Activated CD4-positive, CD25-positive, alpha-beta regulatory T cell treated with anti-CD3 and anti-CD28 coated beads, Interleukin-2, amount 50 U/mL, for 24 hours (primary cell): Measurements from ENCODE around the gene TMEM208.

Experiments used
- ATAC-seq, 2 donors: fragments of 150-1000 bp; cut with Tn5 transposase; one replicate each; pipeline ENCODE4 v1.10.0; 2021; ENCODE audit warnings: mild to moderate bottlenecking in 1 of 2, moderate library complexity in 1 of 2

The TMEM208 gene

GRCh38 chr16:67209565-67209964, 17.4 kb upstream of the TMEM208 start:
- no peak for ATAC-seq

GRCh38 chr16:67210069-67210937, 16.6 kb upstream of the TMEM208 start:
- ATAC-seq = no peak

- ATAC-seq = no peak
Observed at GRCh38 chr16:67211674-67212073, 15.3 kb upstream of the TMEM208 start.

GRCh38 chr16:67212766-67213165, 14.2 kb upstream of the TMEM208 start:
- no peak for ATAC-seq

GRCh38 chr16:67213197-67214019, 13.5 kb upstream of the TMEM208 start:
- ATAC-seq = no peak

GRCh38 chr16:67215706-67216105, 11.2 kb upstream of the TMEM208 start:
- ATAC-seq = no peak

GRCh38 chr16:67216612-67217490, 10.1 kb upstream of the TMEM208 start:
- ATAC-seq = no peak

GRCh38 chr16:67223992-67224391, 2.9 kb upstream of the TMEM208 start:
- ATAC-seq = no peak

- no peak for ATAC-seq
Observed at GRCh38 chr16:67226295-67226803, 581 bp upstream of the TMEM208 start.

- ATAC-seq = no peak
Observed at GRCh38 chr16:67227567-67227921, 614 bp downstream of the TMEM208 start.

GRCh38 chr16:67228034-67228785, 1.3 kb downstream of the TMEM208 start:
- no peak for ATAC-seq

GRCh38 chr16:67228905-67229304, 2.0 kb downstream of the TMEM208 start:
- ATAC-seq = no peak

GRCh38 chr16:67229906-67230808, 3.2 kb downstream of the TMEM208 start:
- no peak for ATAC-seq

- ATAC-seq = no peak
Observed at GRCh38 chr16:67230809-67231660, 4.1 kb downstream of the TMEM208 start.

GRCh38 chr16:67233596-67233995, 6.7 kb downstream of the TMEM208 start:
- no peak for ATAC-seq

- no peak for ATAC-seq
Observed at GRCh38 chr16:67234180-67234597, 7.3 kb downstream of the TMEM208 start.

- peak in 1 of 2 donors; percentile 15 for ATAC-seq
Observed at GRCh38 chr16:67235816-67236562, 9.1 kb downstream of the TMEM208 start.

- ATAC-seq = peak; percentile 65 to 69
Observed at GRCh38 chr16:67236563-67237395, 9.8 kb downstream of the TMEM208 start.
